Vagina (tissue), 2 donors: ENCODE data around the gene SOS1.

Experiments used
- POLR2AphosphoS5 ChIP-seq, 2 donors: sonication (generic); formaldehyde crosslinking; IDR thresholded peaks; one replicate each; pipeline ENCODE4 v1.9.0; 2017; ENCODE audit warnings: antibody characterized with exemption in 2 of 2, mild to moderate bottlenecking in 2 of 2, low read depth in 1 of 2; ENCODE audit not compliant: insufficient read depth in 1 of 2
- TF ChIP-seq, protein P1 (sequence below), 3 experiments: fragments of 450-650 bp in 2 of 3; fragments of 200-600 bp in 1 of 3; sonication (generic) in 1 of 3; IDR thresholded peaks; one replicate each; pipeline ENCODE4 v1.5.1; 2017 to 2019; ENCODE audit warnings: antibody characterized with exemption in 3 of 3, mild to moderate bottlenecking in 2 of 3, moderate library complexity in 2 of 3

DNA sequence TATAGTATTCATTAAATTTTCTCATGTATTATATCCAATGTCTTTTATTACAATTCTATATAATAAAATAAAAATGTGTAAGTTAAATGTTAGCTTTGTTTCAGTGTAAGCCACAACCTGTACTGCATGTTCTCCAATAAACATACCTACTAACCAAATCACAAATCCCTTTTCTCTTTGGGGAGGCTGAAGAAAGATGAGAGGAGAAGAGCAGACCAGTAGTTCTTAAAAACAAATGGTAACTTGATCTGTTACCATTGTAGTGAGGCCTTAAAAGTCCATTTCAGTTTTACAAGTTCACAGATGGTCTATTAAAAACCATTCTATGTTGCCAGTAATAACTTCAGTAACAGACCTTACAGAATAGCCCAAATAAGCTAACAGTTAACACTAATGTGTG is 100.5 kb downstream of the SOS1 start:
- TF ChIP-seq POLR2AphosphoS5 (IDR thresholded peaks at IDR 0.05; ENCODE audit: insufficient read depth in 1 of 2, low read depth in 1 of 2), result no peak
- TF ChIP-seq, protein P1, sequence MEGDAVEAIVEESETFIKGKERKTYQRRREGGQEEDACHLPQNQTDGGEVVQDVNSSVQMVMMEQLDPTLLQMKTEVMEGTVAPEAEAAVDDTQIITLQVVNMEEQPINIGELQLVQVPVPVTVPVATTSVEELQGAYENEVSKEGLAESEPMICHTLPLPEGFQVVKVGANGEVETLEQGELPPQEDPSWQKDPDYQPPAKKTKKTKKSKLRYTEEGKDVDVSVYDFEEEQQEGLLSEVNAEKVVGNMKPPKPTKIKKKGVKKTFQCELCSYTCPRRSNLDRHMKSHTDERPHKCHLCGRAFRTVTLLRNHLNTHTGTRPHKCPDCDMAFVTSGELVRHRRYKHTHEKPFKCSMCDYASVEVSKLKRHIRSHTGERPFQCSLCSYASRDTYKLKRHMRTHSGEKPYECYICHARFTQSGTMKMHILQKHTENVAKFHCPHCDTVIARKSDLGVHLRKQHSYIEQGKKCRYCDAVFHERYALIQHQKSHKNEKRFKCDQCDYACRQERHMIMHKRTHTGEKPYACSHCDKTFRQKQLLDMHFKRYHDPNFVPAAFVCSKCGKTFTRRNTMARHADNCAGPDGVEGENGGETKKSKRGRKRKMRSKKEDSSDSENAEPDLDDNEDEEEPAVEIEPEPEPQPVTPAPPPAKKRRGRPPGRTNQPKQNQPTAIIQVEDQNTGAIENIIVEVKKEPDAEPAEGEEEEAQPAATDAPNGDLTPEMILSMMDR (IDR thresholded peaks at IDR 0.05), result no peak
